Measurements from ENCODE around the gene GABRB1.

GRCh38 chr4:47053485-47053884 is 22.1 kb downstream of the GABRB1 start:
- TF ChIP-seq POLR2AphosphoS5 (IDR thresholded peaks at IDR 0.05; ENCODE audit: insufficient read depth, low read depth, low read length) (no peak), CTCF (IDR thresholded peaks at IDR 0.05; ENCODE audit: extremely low read depth in 1 of 2, insufficient read depth in 1 of 2, low read depth in 1 of 2, low read length in 2 of 2) (no peak)

Data from endothelial cell of umbilical vein (primary cell).